K562 (cell line): ENCODE results near the gene TMEM120B. TPM values are rescaled to one million over a fixed set of nuclear protein-coding genes. Genes with fewer than 3 reads are reported as not detected.
A peak's percentile ranks its signal among the peaks of the same experiment; 100 is the strongest.

Experiments
- ATAC-seq: fragments of 200-7000 bp; cut with Tn5 transposase; 3 replicates; pipeline ENCODE4 v1.9.1; 2020; ENCODE audit warnings: moderate library complexity
- BruUV-seq: library from RNA; stranded (reverse); fragments of 400-500 nt; replicated peaks from 2 replicates; lab custom pipeline; 2021; lab: Mats Ljungman, UMichigan
- CTCF ChIA-PET: fragments of 300-600 bp; formaldehyde crosslinking; extraction: SDS; loops from one replicate; lab custom pipeline; 2021; ENCODE audit warnings: low intra/inter-chr PET ratio; lab: Yijun Ruan, JAX
- POLR2A ChIA-PET: fragments of 300-600, 350-650 bp; sonication (Branson Sonifier 250); formaldehyde crosslinking; extraction: SDS; loops from one replicate; lab custom pipeline; 2021; ENCODE audit warnings: antibody characterized with exemption, inconsistent platforms; lab: Yijun Ruan, JAX
- DNase-seq, 4 experiments: peaks; one replicate each; pipeline versions ENCODE4 v3.0.0 to v3.0.0-alpha.2; 2011 to 2018; ENCODE audit warnings: low spot score in 3 of 4, mixed read lengths in 3 of 4; ENCODE audit errors: extremely low read depth in 1 of 4
- FAIRE-seq: peaks from 2 replicates; lab custom pipeline; 2011; peaks lifted over from hg19 to GRCh38; lab: Jason Lieb, UNC
- H2AFZ ChIP-seq: 2 replicates; pipeline ENCODE4 v1.6.0; 2011; ENCODE audit warnings: low read depth, low read length, control low read depth, inconsistent platforms
- H3K27ac ChIP-seq: fragments of 200-600 bp; 3 replicates; pipeline ENCODE4 v1.8.0; 2011; ENCODE audit warnings: low read depth, mild to moderate bottlenecking, control low read depth, inconsistent platforms, low read length, moderate library complexity, mixed read lengths; ENCODE audit errors: extremely low read depth
- H3K27me3 ChIP-seq, 2 experiments: fragments of 300-600 bp in 1 of 2; 2 replicates in 1 of 2; 3 replicates in 1 of 2; pipeline versions ENCODE4 v1.6.0 to v1.8.0; 2011; ENCODE audit warnings: inconsistent platforms in 2 of 2, low read length in 2 of 2, mild to moderate bottlenecking in 1 of 2, mixed read lengths in 1 of 2, moderate library complexity in 1 of 2; ENCODE audit not compliant: control insufficient read depth in 2 of 2, insufficient read depth in 2 of 2
- H3K36me3 ChIP-seq: fragments of 300-600 bp; 3 replicates; pipeline ENCODE4 v1.8.0; 2011; ENCODE audit warnings: mild to moderate bottlenecking, low read length, inconsistent platforms; ENCODE audit not compliant: control insufficient read depth, insufficient read depth
- H3K4me1 ChIP-seq, 2 experiments: fragments of 200-600 bp in 1 of 2; replicated peaks in 1 of 2; 2 replicates in 1 of 2; 3 replicates in 1 of 2; pipeline versions ENCODE4 v1.5.1 to v1.8.0; 2011; ENCODE audit warnings: inconsistent platforms in 2 of 2, low read length in 2 of 2, mild to moderate bottlenecking in 1 of 2, mixed read lengths in 1 of 2, moderate library complexity in 1 of 2; ENCODE audit not compliant: control insufficient read depth in 2 of 2, insufficient read depth in 2 of 2
- H3K4me2 ChIP-seq: 2 replicates; pipeline ENCODE4 v1.6.1; 2011; ENCODE audit warnings: low read length, control low read depth, inconsistent platforms, mixed read lengths; ENCODE audit not compliant: insufficient read depth
- H3K4me3 ChIP-seq: fragments of 200-600 bp; sonication (generic), shearing (Covaris generic); 2 replicates; pipeline ENCODE4 v1.5.1; 2016; ENCODE audit warnings: control low read depth, inconsistent platforms
- H3K79me2 ChIP-seq: fragments of 200-600 bp; 3 replicates; pipeline ENCODE4 v1.8.0; 2011; ENCODE audit warnings: low read length, inconsistent platforms; ENCODE audit not compliant: control insufficient read depth, insufficient read depth
- H3K9ac ChIP-seq, 2 experiments: 2 replicates each; pipeline versions ENCODE4 v1.6.0 to v1.6.1; 2011; ENCODE audit warnings: low read depth in 2 of 2, low read length in 2 of 2, control low read depth in 1 of 2, inconsistent platforms in 1 of 2, mild to moderate bottlenecking in 1 of 2, mixed read lengths in 1 of 2; ENCODE audit not compliant: insufficient read depth in 1 of 2
- H3K9me1 ChIP-seq: one replicate; pipeline ENCODE4 v1.6.0; 2011; ENCODE audit warnings: inconsistent platforms, mild to moderate bottlenecking, low read length, moderate library complexity; ENCODE audit not compliant: control insufficient read depth, insufficient read depth
- H3K9me3 ChIP-seq: replicated peaks from 2 replicates; pipeline ENCODE4 v1.5.1; 2011; ENCODE audit warnings: low read depth, low read length, inconsistent platforms; ENCODE audit not compliant: control insufficient read depth, insufficient read depth
- H4K20me1 ChIP-seq: replicated peaks from 2 replicates; pipeline ENCODE4 v1.6.1; 2011; ENCODE audit warnings: low read length, inconsistent platforms, mixed read lengths; ENCODE audit not compliant: control insufficient read depth, insufficient read depth
- ATF7 ChIP-seq: fragments of 450-650 bp; IDR thresholded peaks from 2 replicates; pipeline ENCODE4 v1.7.1; 2014; ENCODE audit warnings: mild to moderate bottlenecking, moderate library complexity
- BCLAF1 ChIP-seq, 2 experiments: fragments of 450-650 bp in 1 of 2; IDR thresholded peaks; 2 replicates each; pipeline ENCODE4 v1.6.1; 2011 to 2017; ENCODE audit warnings: low read depth in 2 of 2, antibody characterized with exemption in 1 of 2, borderline replicate concordance in 1 of 2, low read length in 1 of 2, mild to moderate bottlenecking in 1 of 2, mixed read lengths in 1 of 2; ENCODE audit not compliant: control insufficient read depth in 1 of 2
- DLX4 ChIP-seq: fragments of 250-450 bp; sonication (Bioruptor Pico); IDR thresholded peaks from 2 replicates; pipeline ENCODE4 v1.6.1; 2021; ENCODE audit warnings: mild to moderate bottlenecking
- NCOA2 ChIP-seq, 2 experiments: fragments of 450-650 bp; IDR thresholded peaks; 2 replicates each; pipeline ENCODE4 v1.6.1; 2018; ENCODE audit warnings: mild to moderate bottlenecking in 2 of 2, moderate library complexity in 1 of 2; ENCODE audit not compliant: partially characterized antibody in 2 of 2
- POLR2A ChIP-seq: fragments of 450-650 bp; conservative IDR thresholded peaks from 2 replicates; pipeline ENCODE4 v1.6.1; 2016
- POLR2G ChIP-seq: fragments of 200-400 bp; formaldehyde crosslinking; IDR thresholded peaks from 2 replicates; pipeline ENCODE4 v1.6.1; 2017; ENCODE audit warnings: low read depth, mild to moderate bottlenecking, antibody characterized with exemption, low read length, moderate library complexity
- RBFOX2 ChIP-seq: fragments of 200-400 bp; formaldehyde crosslinking; IDR thresholded peaks from 2 replicates; pipeline ENCODE4 v1.6.1; 2017; ENCODE audit warnings: low read depth, mild to moderate bottlenecking, low read length, moderate library complexity
- RBM39 ChIP-seq: fragments of 200-400 bp; formaldehyde crosslinking; optimal IDR thresholded peaks from 2 replicates; pipeline ENCODE3; 2018; ENCODE audit warnings: low read depth, low read length
- SUPT5H ChIP-seq: fragments of 450-650 bp; IDR thresholded peaks from 2 replicates; pipeline ENCODE4 v1.6.1; 2016
- TBL1XR1 ChIP-seq, 2 experiments: IDR thresholded peaks; 2 replicates each; pipeline ENCODE4 v1.6.1; 2012; ENCODE audit warnings: improper control_type of control experiment in 2 of 2, low read length in 2 of 2, mild to moderate bottlenecking in 1 of 2
- TFAM ChIP-seq: fragments of 250-450 bp; sonication (Bioruptor Pico); conservative IDR thresholded peaks from 2 replicates; pipeline ENCODE4 v1.5.0; 2021; ENCODE audit warnings: mild to moderate bottlenecking, moderate library complexity
- WGBS: fragments of 100-300 bp; shearing (Covaris generic); methylation state at CpG from one replicate; pipeline ENCODE4 v1.1.6; 2016; ENCODE audit warnings: low coverage, mixed read lengths; ENCODE audit not compliant: insufficient coverage; ENCODE audit errors: missing lambda C conversion rate; 5-methylcytosine and 5-hydroxymethylcytosine counted together
- in situ Hi-C: fragments of 300-500 bp; cut with MboI; formaldehyde crosslinking; loops from 4 replicates; pipeline ENCODE4 v1.15.0; 2018; ENCODE audit warnings: inconsistent platforms, mixed read lengths
- intact Hi-C: fragments of 100-400 bp; cut with micrococcal nuclease; formaldehyde crosslinking; loops from 2 replicates; pipeline ENCODE4 v1.14.2; 2022
- polyA plus RNA-seq, 8 experiments: library from polyadenylated mRNA; depleted of rRNA in 4 of 8; stranded (reverse) in 5 of 8; unstranded in 3 of 8; fragments of >200 nt; fragmentation: Nextera tagmentation in 2 of 8; fragmentation: Illumina TruSeq in 1 of 8; extraction: Ambion mirVana in 2 of 8; extraction: Trizol in 1 of 8; gene quantifications; 2 replicates each; pipeline versions ENCODE4 v1.2.1 to v1.2.3, GENCODE V29; 2011 to 2014; ENCODE audit warnings: inconsistent platforms in 1 of 8, missing spikeins in 1 of 8
- total RNA-seq, 7 experiments: library from RNA; depleted of rRNA in 6 of 7; stranded (reverse); fragments of >200 nt in 6 of 7; fragmentation: Illumina TruSeq in 2 of 7; extraction: Trizol in 2 of 7; gene quantifications; 2 replicates each; pipeline versions ENCODE4 v1.2.1 to v1.2.3, GENCODE V29; 2011 to 2021; ENCODE audit warnings: low replicate concordance in 1 of 7

Gene TMEM120B
- total and polyA plus RNA-seq, 9 of the 15 experiments (the other 6 are each of a cell fraction or from before 2014, with no cell fraction given) = 1.7 to 18.6 (median 7.4) TPM

GRCh38 chr12:121814429-121815119 lies 102.0 kb downstream of the TMEM120B start:
- intact Hi-C loops = no loop called here
- no peak for FAIRE-seq
- Histone ChIP-seq H3K79me2 (peaks cover 42% of the 10 kb centered on the region), H2AFZ (no peak overlapping the region), H3K9me1 (no peaks in the 10 kb centered on the region), H3K4me3 (no peak overlapping the region), H3K4me1 (peaks cover 22 to 49% of the 10 kb centered on the region in 2 experiments), H3K27ac (no peak overlapping the region), H4K20me1 (peaks cover 24% of the 10 kb centered on the region), H3K9ac (peak overlapping the region in 1 of 2 experiments; percentile 38; a peak in 1 of 4 replicates), H3K9me3 (no peaks in the 10 kb centered on the region), H3K27me3 (no peaks in the 10 kb centered on the region), H3K4me2 (no peak overlapping the region), H3K36me3 (peaks cover 85% of the 10 kb centered on the region)
- peak; percentile 54 for TF ChIP-seq POLR2G
- no peak for TF ChIP-seq TFAM (CRISPR knock-in tag)
- no peak for TF ChIP-seq NCOA2 (IDR thresholded peaks at IDR 0.05; ENCODE audit: partially characterized antibody in 2 of 2)
- TF ChIP-seq RBFOX2 = peak; percentile 59
- no peak for ATAC-seq
- WGBS = 98% methylated on average over 10 of the region's 31 CpGs
- in situ Hi-C loops = no loop called here
- no peak for DNase-seq
- ChIA-PET POLR2A (interaction anchor here (0.6 to 1.3 kb wide), 5 partner anchors 8 to 1719 kb away, joined by 3 to 5 read pairs (median 3); partner anchors contain the start of gene RILPL1), CTCF (no interaction called here)
- BruUV-seq = no TSS peak

DNA sequence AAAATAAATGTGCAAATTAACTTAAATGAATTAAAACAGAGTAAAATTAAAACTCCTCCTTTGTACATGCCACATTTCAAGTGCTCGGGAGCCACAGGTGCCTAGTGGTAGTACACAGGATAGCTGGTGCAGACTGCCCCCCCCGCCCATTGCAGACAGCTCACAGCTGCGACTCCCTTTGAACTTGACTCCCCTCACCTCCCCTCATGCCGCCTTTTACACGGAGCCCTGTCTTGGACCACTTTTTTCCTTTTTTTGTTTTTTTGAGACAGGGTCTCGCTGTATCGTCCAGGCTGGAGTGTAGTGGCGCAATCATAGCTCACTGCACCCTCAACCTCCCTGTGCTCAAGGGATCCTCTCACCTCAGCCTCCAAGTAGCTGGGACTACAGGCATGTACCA lies 102.7 kb downstream of the TMEM120B start:
- POLR2A ChIA-PET = interaction anchor here (0.6 to 1.3 kb wide), 7 partner anchors 9 to 1718 kb away, joined by 3 to 5 read pairs (median 3); partner anchors contain the start of gene RILPL1
- intact Hi-C loops = no loop called here

More for the DNA sequence above, 102.7 kb downstream of the TMEM120B start:
- peaks cover 24% of the 10 kb centered on the region for H4K20me1 ChIP-seq
- H3K4me2 ChIP-seq = no peak overlapping the region
- ATAC-seq = no peak
- no peak overlapping the region for H3K9ac ChIP-seq
- no TSS peak for BruUV-seq
- peaks cover 22 to 42% of the 10 kb centered on the region in 2 experiments for H3K4me1 ChIP-seq
- no peak overlapping the region for H3K4me3 ChIP-seq
- no peak for FAIRE-seq
- H2AFZ ChIP-seq = no peak overlapping the region
- H3K79me2 ChIP-seq = peaks cover 41% of the 10 kb centered on the region
- no peak for DNase-seq
- H3K27ac ChIP-seq = no peak overlapping the region
- CTCF ChIA-PET = no interaction called here
- no peaks in the 10 kb centered on the region for H3K27me3 ChIP-seq
- H3K9me1 ChIP-seq = no peaks in the 10 kb centered on the region
- TF ChIP-seq RBM39 = no peak
- TF ChIP-seq TBL1XR1 (IDR thresholded peaks at IDR 0.05; ENCODE audit: low read length in 2 of 2) = no peak
- TF ChIP-seq BCLAF1 (IDR thresholded peaks at IDR 0.05; ENCODE audit: borderline replicate concordance in 1 of 2, control insufficient read depth in 1 of 2, low read depth in 2 of 2, low read length in 1 of 2) = no peak
- TF ChIP-seq ATF7 = no peak
- TF ChIP-seq DLX4 (CRISPR knock-in tag) = no peak
- 0 out of 2 replicates have a peak, but pooled peaks have one; percentile 46 for TF ChIP-seq SUPT5H
- TF ChIP-seq POLR2A = peak; percentile 22; the same call in 1 of the 2 replicates
- peaks cover 85% of the 10 kb centered on the region for H3K36me3 ChIP-seq
- no peaks in the 10 kb centered on the region for H3K9me3 ChIP-seq
- WGBS = 93% methylated on average over 8 of the region's 8 CpGs
- in situ Hi-C loops = no loop called here
